Smooth muscle cell (in vitro differentiated cells): ENCODE data around the gene ANKS1B. TPM values are rescaled to one million over a fixed set of nuclear protein-coding genes. Genes with fewer than 3 reads are reported as not detected.

ENCODE experiments used
- DNase-seq: peaks from one replicate; lab custom pipeline; 2025; ENCODE audit not compliant: unreplicated experiment; lab: John Stamatoyannopoulos, UW
- H2AFZ ChIP-seq: fragments of 200-600 bp; sonication (generic); 2 replicates; pipeline ENCODE4 v1.6.0; 2016; ENCODE audit warnings: antibody characterized with exemption, low read depth, mild to moderate bottlenecking
- H3F3A ChIP-seq: fragments of 200-600 bp; sonication (generic); 2 replicates; pipeline ENCODE4 v1.6.0; 2017; ENCODE audit warnings: antibody characterized with exemption, low read depth
- H3K27ac ChIP-seq: fragments of 200-600 bp; sonication (generic); 2 replicates; pipeline ENCODE4 v1.5.1; 2016; ENCODE audit warnings: low read depth, mild to moderate bottlenecking
- H3K27me3 ChIP-seq: fragments of 200-600 bp; sonication (generic); 2 replicates; pipeline ENCODE4 v1.6.1; 2016; ENCODE audit warnings: low read depth, mild to moderate bottlenecking
- H3K36me3 ChIP-seq: fragments of 200-600 bp; sonication (generic); 2 replicates; pipeline ENCODE4 v1.5.1; 2016; ENCODE audit warnings: low read depth
- H3K4me1 ChIP-seq: fragments of 200-600 bp; sonication (generic); 2 replicates; pipeline ENCODE4 v1.5.1; 2016; ENCODE audit warnings: low read depth
- H3K4me2 ChIP-seq: fragments of 200-600 bp; sonication (generic); 2 replicates; pipeline ENCODE4 v1.6.0; 2016; ENCODE audit warnings: mild to moderate bottlenecking
- H3K4me3 ChIP-seq: fragments of 200-600 bp; sonication (generic); 2 replicates; pipeline ENCODE4 v1.5.1; 2016; ENCODE audit warnings: mild to moderate bottlenecking
- H3K79me2 ChIP-seq: fragments of 200-600 bp; sonication (generic); 2 replicates; pipeline ENCODE4 v1.6.0; 2016; ENCODE audit warnings: low read depth, mild to moderate bottlenecking
- H3K9ac ChIP-seq: fragments of 200-600 bp; sonication (generic); 2 replicates; pipeline ENCODE4 v1.6.0; 2016; ENCODE audit warnings: low read depth
- H3K9me3 ChIP-seq: fragments of 200-600 bp; sonication (generic); replicated peaks from 2 replicates; pipeline ENCODE4 v1.5.1; 2016; ENCODE audit warnings: low read depth
- H4K20me1 ChIP-seq: fragments of 200-600 bp; sonication (generic); 2 replicates; pipeline ENCODE4 v1.6.0; 2016; ENCODE audit warnings: low read depth
- CTCF ChIP-seq: fragments of 200-600 bp; sonication (generic); IDR thresholded peaks from 2 replicates; pipeline ENCODE4 v1.5.1; 2017; ENCODE audit warnings: borderline replicate concordance, mild to moderate bottlenecking, antibody characterized with exemption; ENCODE audit not compliant: insufficient read depth, poor library complexity, severe bottlenecking
- WGBS: methylation state at CpG from one replicate; pipeline ENCODE4 v1.1.7; 2016; ENCODE audit warnings: low lambda C conversion rate; 5-methylcytosine and 5-hydroxymethylcytosine counted together
- polyA plus RNA-seq: library from polyadenylated mRNA; unstranded; fragments of >200 nt; fragmentation: Nextera tagmentation; extraction: Ambion mirVana; gene quantifications from 2 replicates; pipeline ENCODE4 v1.2.1, GENCODE V29; 2016
- total RNA-seq: library from RNA; depleted of rRNA; stranded (reverse); fragments of >200 nt; gene quantifications from 2 replicates; pipeline ENCODE4 v1.2.3, GENCODE V29; 2014

ANKS1B gene
- total and polyA plus RNA-seq, 2 experiments from 2014 or later = 0.47 to 7.3 TPM

- H3K4me3 ChIP-seq = no peak overlapping the region
- peaks cover 4% of the 10 kb centered on the region for H3K4me1 ChIP-seq
- H3K36me3 ChIP-seq = no peaks in the 10 kb centered on the region
- no peak overlapping the region for H2AFZ ChIP-seq
- H3K9me3 ChIP-seq = peaks cover 7% of the 10 kb centered on the region
- no peak for DNase-seq
- no peaks in the 10 kb centered on the region for H4K20me1 ChIP-seq
- no peak overlapping the region for H3K27ac ChIP-seq
- no peak for TF ChIP-seq CTCF
- H3K4me2 ChIP-seq = no peak overlapping the region
- no peak overlapping the region for H3K9ac ChIP-seq
- H3F3A ChIP-seq = no peaks in the 10 kb centered on the region
- no peaks in the 10 kb centered on the region for H3K79me2 ChIP-seq
- 54% methylated on average over 3 of the region's 3 CpGs for WGBS
- no peaks in the 10 kb centered on the region for H3K27me3 ChIP-seq
These were observed 566.4 kb downstream of the ANKS1B start for GRCh38 chr12:99418379-99418778.

GRCh38 chr12:99413751-99414150, 571.0 kb downstream of the ANKS1B start:
- no peaks in the 10 kb centered on the region for H4K20me1 ChIP-seq
- WGBS = 89% methylated on average over 3 of the region's 3 CpGs
- no peak overlapping the region for H3K27ac ChIP-seq
- H3K79me2 ChIP-seq = no peaks in the 10 kb centered on the region
- H2AFZ ChIP-seq = no peak overlapping the region
- no peaks in the 10 kb centered on the region for H3K36me3 ChIP-seq
- H3K4me3 ChIP-seq = no peak overlapping the region
- H3K27me3 ChIP-seq = no peaks in the 10 kb centered on the region
- no peak overlapping the region for H3K9ac ChIP-seq
- peaks cover 7% of the 10 kb centered on the region for H3K9me3 ChIP-seq
- no peaks in the 10 kb centered on the region for H3K4me1 ChIP-seq
- no peaks in the 10 kb centered on the region for H3F3A ChIP-seq
- DNase-seq = no peak
- no peak overlapping the region for H3K4me2 ChIP-seq
- no peak for TF ChIP-seq CTCF

GRCh38 chr12:99393763-99394162, 591.0 kb downstream of the ANKS1B start:
- H3K79me2 ChIP-seq = no peaks in the 10 kb centered on the region
- H3K27ac ChIP-seq = no peak overlapping the region
- no peaks in the 10 kb centered on the region for H3K27me3 ChIP-seq
- no peak overlapping the region for H3K4me3 ChIP-seq
- H3K36me3 ChIP-seq = no peaks in the 10 kb centered on the region
- no peaks in the 10 kb centered on the region for H3K4me1 ChIP-seq
- no peaks in the 10 kb centered on the region for H4K20me1 ChIP-seq
- no peaks in the 10 kb centered on the region for H3K9me3 ChIP-seq
- TF ChIP-seq CTCF = no peak
- no peak overlapping the region for H3K4me2 ChIP-seq
- no peak overlapping the region for H2AFZ ChIP-seq
- H3K9ac ChIP-seq = no peak overlapping the region
- no peaks in the 10 kb centered on the region for H3F3A ChIP-seq
- DNase-seq = no peak

- no peaks in the 10 kb centered on the region for H3K4me1 ChIP-seq
- H3F3A ChIP-seq = no peaks in the 10 kb centered on the region
- no peaks in the 10 kb centered on the region for H3K9me3 ChIP-seq
- H4K20me1 ChIP-seq = no peaks in the 10 kb centered on the region
- no peaks in the 10 kb centered on the region for H3K27me3 ChIP-seq
- no peak overlapping the region for H3K27ac ChIP-seq
- no peak for DNase-seq
- H3K79me2 ChIP-seq = no peaks in the 10 kb centered on the region
- 94% methylated on average over 6 of the region's 6 CpGs for WGBS
- no peak overlapping the region for H3K4me3 ChIP-seq
- H3K9ac ChIP-seq = no peak overlapping the region
- no peak overlapping the region for H2AFZ ChIP-seq
- TF ChIP-seq CTCF = no peak
- no peaks in the 10 kb centered on the region for H3K36me3 ChIP-seq
- H3K4me2 ChIP-seq = no peak overlapping the region
These were observed 592.5 kb downstream of the ANKS1B start for GRCh38 chr12:99392091-99392850.
